Adrenal gland (tissue), 12 donors: ENCODE results near the gene RSPH6A. TPM values are rescaled to one million over a fixed set of nuclear protein-coding genes. Genes with fewer than 3 reads are reported as not detected.

Source experiments
- DNase-seq, 7 donors: peaks; one replicate each; pipeline ENCODE4 v3.0.0-alpha.2; 2019 to 2020
- H3K27ac ChIP-seq, 5 donors: fragments of 200-600 bp; sonication (generic) in 4 of 5; 1 replicate in 3 of 5; 2 replicates in 2 of 5; pipeline versions ENCODE4 v1.5.1 to v1.8.0; 2016 to 2020; ENCODE audit warnings: mild to moderate bottlenecking in 1 of 5
- H3K27me3 ChIP-seq: fragments of 200-600 bp; 2 replicates; pipeline ENCODE4 v1.8.0; 2021
- H3K36me3 ChIP-seq, 2 donors: fragments of 200-600 bp; replicated peaks in 1 of 2; 1 replicate in 1 of 2; 2 replicates in 1 of 2; pipeline versions ENCODE4 v1.5.1 to v1.8.0; 2018 to 2022
- H3K4me1 ChIP-seq, 2 donors: fragments of 200-600 bp; replicated peaks in 1 of 2; 1 replicate in 1 of 2; 2 replicates in 1 of 2; pipeline versions ENCODE4 v1.5.1 to v1.8.0; 2018 to 2021
- H3K4me3 ChIP-seq, 4 donors: fragments of 200-600 bp; sonication (generic) in 3 of 4; one replicate each; pipeline ENCODE4 v1.5.1; 2016 to 2018
- H3K9me3 ChIP-seq, 3 donors: fragments of 200-600 bp; sonication (generic) in 1 of 3; replicated peaks in 1 of 3; 1 replicate in 2 of 3; 2 replicates in 1 of 3; pipeline versions ENCODE4 v1.5.1 to v1.8.0; 2016 to 2021
- POLR2A ChIP-seq, 2 donors: fragments of 450-650 bp; IDR thresholded peaks; one replicate each; pipeline ENCODE4 v1.6.1; 2017; ENCODE audit warnings: antibody characterized with exemption in 2 of 2, mild to moderate bottlenecking in 2 of 2, moderate library complexity in 1 of 2
- WGBS, 4 donors: extraction: QIAGEN DNeasy Blood & Tissue Kit in 2 of 4; methylation state at CpG; one replicate each; pipeline versions ENCODE4 v1.1.5 to v1.1.7; 2013 to 2017; 5-methylcytosine and 5-hydroxymethylcytosine counted together
- intact Hi-C, 2 donors: fragments of 100-400 bp; cut with DNase I; formaldehyde crosslinking; loops; one replicate each; pipeline versions ENCODE4 v1.14.1 to v1.15.0; 2022 to 2023
- polyA plus RNA-seq, 3 donors: library from polyadenylated mRNA; stranded (reverse); fragments of 200-250 nt in 2 of 3; fragments of 350-450 nt in 1 of 3; fragmentation: Illumina TruSeq in 1 of 3; extraction: RNeasy Lipid Tissue Mini Kit (QIAGEN cat#74804) in 1 of 3; gene quantifications; one replicate each; pipeline ENCODE4 v1.2.3, GENCODE V29; 2013 to 2014
- total RNA-seq, 9 donors: library from RNA; depleted of rRNA in 4 of 9; stranded (reverse); fragments of >200 nt in 4 of 9; fragments of 120-200 nt in 1 of 9; fragmentation: NEBNext Ultra II Directional in 1 of 9; extraction: Animal tissue kit (Norgen Biotek cat#: 25700) in 1 of 9; gene quantifications; one replicate each; pipeline versions ENCODE4 v1.1.0 to v1.2.4, GENCODE V29; 2013 to 2023
- TF ChIP-seq, protein P1 (sequence below), 6 experiments: fragments of 450-650 bp in 4 of 6; fragments of 200-600 bp in 2 of 6; sonication (generic) in 1 of 6; IDR thresholded peaks; 1 replicate in 5 of 6; 2 replicates in 1 of 6; pipeline versions ENCODE4 v1.5.1 to v1.8.0; 2016 to 2021; ENCODE audit warnings: antibody characterized with exemption in 6 of 6, mild to moderate bottlenecking in 2 of 6, moderate library complexity in 1 of 6
- donor health status: healthy with polysubstance abuse.
- donor health status: Bipolar disorder and iron deficiency.
- donor health status: DM: yes; HTN: yes; CAD: no.
- donor health status: DM: no; HTN: no; CAD: no.
- donor health status: DM: no; HTN: no; CAD: no.
- donor health status: DM: yes; HTN: yes; CAD: no.

RSPH6A gene
- total and polyA plus RNA-seq, 12 donors: 0.06 to 0.24 (median 0.16) TPM; not detected in 8

DNA sequence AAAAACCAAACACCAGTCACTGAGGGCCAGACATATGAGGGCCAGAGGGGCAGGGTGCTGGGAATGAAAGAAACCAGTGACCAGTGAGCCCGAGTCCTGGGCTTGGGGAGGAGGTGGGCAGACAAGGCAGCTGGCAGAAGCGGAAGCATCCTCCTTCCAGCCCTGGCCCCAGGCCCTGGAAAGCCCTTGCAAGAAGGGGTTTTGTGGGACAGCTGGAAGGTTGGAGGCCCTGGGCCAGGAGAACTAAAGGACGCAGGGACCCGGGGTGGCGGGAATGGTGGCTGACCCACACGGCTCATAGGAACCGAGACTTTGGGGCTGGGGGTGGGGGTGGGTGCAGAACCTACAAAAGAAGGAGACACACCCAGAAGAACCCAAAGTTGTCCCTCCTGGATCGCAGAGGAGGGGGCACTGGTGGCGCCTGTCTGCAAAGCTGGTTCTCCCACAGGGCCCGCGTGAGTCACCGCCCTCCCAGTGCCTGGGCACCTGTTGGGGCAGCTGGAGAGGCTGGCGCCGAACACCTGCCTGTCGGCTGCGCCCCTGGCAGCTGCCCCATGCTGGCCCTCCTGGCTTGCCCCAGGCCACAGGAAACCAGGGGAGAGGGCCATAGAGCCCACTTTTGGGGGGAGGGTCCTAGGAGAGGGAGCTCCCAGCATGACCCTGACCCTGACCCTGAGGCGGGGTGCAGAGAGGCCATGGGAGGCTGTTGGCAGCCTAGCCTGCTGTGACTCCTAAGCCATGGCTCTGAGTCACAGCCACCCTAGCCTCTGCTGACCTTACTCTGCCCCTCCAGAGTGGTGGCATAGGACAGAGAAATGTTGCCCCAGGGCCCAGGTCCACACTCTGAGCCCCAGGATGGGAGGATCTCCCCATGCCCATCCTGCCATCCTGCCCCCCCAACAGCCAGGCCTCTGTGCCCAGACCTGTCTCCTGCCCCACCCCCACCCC, 33.6 kb downstream of the RSPH6A start:
- peak overlapping the region; percentile 87 to 96 (median 91) for H3K27ac ChIP-seq
- H3K36me3 ChIP-seq: peaks cover 0 to 33% of the 10 kb centered on the region in 2 donors
- no peaks in the 10 kb centered on the region for H3K9me3 ChIP-seq
- peak in 1 of 2 donors; percentile 2 for TF ChIP-seq POLR2A (IDR thresholded peaks at IDR 0.05)
- TF ChIP-seq, protein P1, sequence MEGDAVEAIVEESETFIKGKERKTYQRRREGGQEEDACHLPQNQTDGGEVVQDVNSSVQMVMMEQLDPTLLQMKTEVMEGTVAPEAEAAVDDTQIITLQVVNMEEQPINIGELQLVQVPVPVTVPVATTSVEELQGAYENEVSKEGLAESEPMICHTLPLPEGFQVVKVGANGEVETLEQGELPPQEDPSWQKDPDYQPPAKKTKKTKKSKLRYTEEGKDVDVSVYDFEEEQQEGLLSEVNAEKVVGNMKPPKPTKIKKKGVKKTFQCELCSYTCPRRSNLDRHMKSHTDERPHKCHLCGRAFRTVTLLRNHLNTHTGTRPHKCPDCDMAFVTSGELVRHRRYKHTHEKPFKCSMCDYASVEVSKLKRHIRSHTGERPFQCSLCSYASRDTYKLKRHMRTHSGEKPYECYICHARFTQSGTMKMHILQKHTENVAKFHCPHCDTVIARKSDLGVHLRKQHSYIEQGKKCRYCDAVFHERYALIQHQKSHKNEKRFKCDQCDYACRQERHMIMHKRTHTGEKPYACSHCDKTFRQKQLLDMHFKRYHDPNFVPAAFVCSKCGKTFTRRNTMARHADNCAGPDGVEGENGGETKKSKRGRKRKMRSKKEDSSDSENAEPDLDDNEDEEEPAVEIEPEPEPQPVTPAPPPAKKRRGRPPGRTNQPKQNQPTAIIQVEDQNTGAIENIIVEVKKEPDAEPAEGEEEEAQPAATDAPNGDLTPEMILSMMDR (IDR thresholded peaks at IDR 0.05): no peak
- peak; percentile 72 to 87 (median 83) for DNase-seq
- 15 to 42% (median 29%) methylated on average over 6 to 17 of the region's 17 CpGs for WGBS, 4 donors
- peaks cover 35 to 41% of the 10 kb centered on the region in 2 donors for H3K4me1 ChIP-seq
- peak overlapping the region in 3 of 4 donors; percentile 52 to 62 (median 61) for H3K4me3 ChIP-seq
- intact Hi-C loops: no loop called here
- no peaks in the 10 kb centered on the region for H3K27me3 ChIP-seq

DNA sequence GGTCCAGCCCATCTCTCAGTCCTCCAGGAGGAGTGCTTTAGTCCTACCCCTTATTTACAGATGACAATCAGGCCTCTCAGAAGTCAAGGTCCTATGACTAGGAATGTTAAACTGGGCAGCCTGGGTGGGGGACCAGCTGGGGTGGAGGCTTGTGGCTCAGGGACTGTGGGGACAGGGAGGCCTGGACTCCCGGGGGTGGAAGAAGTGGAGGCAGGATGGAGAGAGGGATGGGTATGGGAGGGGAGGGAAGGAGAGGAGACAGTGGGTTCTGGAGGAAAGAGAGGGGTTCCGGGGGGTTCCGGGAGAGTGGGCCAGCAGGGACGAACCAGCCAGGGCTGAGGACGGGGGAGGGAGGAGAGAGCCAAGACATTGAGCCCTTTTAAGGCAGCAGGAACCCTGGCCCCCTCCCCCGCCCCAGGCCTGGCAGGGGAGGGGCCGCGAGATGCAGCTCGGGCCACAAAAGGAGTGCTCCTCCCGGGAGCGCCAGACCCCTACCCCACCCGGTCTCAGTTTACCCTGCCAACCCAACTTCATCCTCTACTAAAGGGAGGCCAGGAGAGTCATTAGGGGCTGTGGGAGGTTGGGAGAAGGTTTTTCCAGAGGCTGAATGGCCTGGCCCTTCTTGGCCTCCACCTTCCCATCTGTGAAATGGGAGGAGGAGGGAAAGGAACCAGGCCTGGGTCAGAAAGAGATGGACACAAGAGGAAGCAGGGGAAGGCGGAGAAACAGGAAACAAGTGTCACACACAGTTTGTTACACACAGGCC, 34.5 kb downstream of the RSPH6A start:
- WGBS, 4 donors: 13 to 31% (median 16%) methylated on average over 6 to 13 of the region's 13 CpGs
- H3K4me1 ChIP-seq: peaks cover 35 to 41% of the 10 kb centered on the region in 2 donors
- H3K4me3 ChIP-seq: peak overlapping the region in 3 of 4 donors; percentile 25 to 61 (median 52)
- intact Hi-C loops: no loop called here
- H3K9me3 ChIP-seq: no peaks in the 10 kb centered on the region
- peak overlapping the region; percentile 60 to 96 (median 89) for H3K27ac ChIP-seq
- TF ChIP-seq, protein P1 (IDR thresholded peaks at IDR 0.05): no peak
- no peak for TF ChIP-seq POLR2A (IDR thresholded peaks at IDR 0.05)
- peak in 3 of 7 donors; percentile 44 to 52 (median 49) for DNase-seq
- H3K36me3 ChIP-seq: peaks cover 0 to 26% of the 10 kb centered on the region in 2 donors
- H3K27me3 ChIP-seq: no peaks in the 10 kb centered on the region

DNA sequence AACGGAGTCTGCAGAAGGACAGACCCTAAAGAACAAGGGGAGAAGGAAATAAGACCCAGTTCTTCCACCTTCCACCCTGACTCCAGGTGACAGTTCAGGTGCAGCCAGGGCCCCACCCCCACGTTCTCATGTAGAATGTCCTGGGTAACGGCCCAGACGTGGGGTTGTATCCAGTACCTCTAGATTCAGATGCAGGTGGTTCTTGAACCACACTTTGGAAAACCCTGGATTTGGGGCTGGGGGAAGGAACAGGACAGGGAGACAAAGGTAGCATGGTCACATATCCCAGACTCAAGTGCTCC, 35.0 kb downstream of the RSPH6A start:
- peak in 1 of 7 donors; percentile 37 for DNase-seq
- H3K27me3 ChIP-seq: no peaks in the 10 kb centered on the region
- no peaks in the 10 kb centered on the region for H3K9me3 ChIP-seq
- H3K36me3 ChIP-seq: peaks cover 0 to 23% of the 10 kb centered on the region in 2 donors
- H3K27ac ChIP-seq: peak overlapping the region in 4 of 5 donors; percentile 35 to 96 (median 90)
- peak overlapping the region in 2 of 4 donors; percentile 1 to 61 for H3K4me3 ChIP-seq
- H3K4me1 ChIP-seq: peaks cover 35 to 41% of the 10 kb centered on the region in 2 donors
- WGBS, 4 donors: 17 to 57% (median 33%) methylated on average over 2 to 4 of the region's 4 CpGs
- TF ChIP-seq, protein P1 (IDR thresholded peaks at IDR 0.05): no peak
- no peak for TF ChIP-seq POLR2A (IDR thresholded peaks at IDR 0.05)
- intact Hi-C loops: no loop called here
